Retinal pigment epithelial cell (primary cell): ENCODE measurements around the gene STUB1.

ENCODE experiments used
- DNase-seq: peaks from one replicate; pipeline ENCODE4 v3.0.0-alpha.2; 2010; ENCODE audit warnings: low read depth
- H3K4me3 ChIP-seq: 2 replicates; pipeline ENCODE4 v1.5.1; 2011; ENCODE audit warnings: mild to moderate bottlenecking, low read length, control low read depth, moderate library complexity
- CTCF ChIP-seq: conservative IDR thresholded peaks from 2 replicates; pipeline ENCODE4 v1.5.1; 2011; ENCODE audit warnings: low read depth, low read length, control low read depth, inconsistent platforms

Gene STUB1

DNA sequence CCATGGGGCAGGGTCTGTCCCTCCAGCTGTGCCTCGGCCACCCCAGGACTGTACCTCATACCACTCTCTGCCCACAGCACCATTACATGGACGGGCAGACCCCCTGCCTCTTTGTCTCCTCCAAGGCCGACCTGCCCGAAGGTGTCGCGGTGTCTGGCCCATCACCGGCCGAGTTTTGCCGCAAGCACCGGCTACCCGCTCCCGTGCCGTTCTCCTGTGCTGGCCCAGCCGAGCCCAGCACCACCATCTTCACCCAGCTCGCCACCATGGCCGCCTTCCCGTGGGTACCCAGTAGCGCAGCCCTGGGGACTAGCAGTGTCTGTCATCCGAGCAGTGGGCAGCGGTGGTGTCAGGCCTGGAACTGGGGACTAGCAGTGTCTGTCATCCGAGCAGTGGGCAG lies 7.4 kb upstream of the STUB1 start:
- DNase-seq, result no peak
- no peak for TF ChIP-seq CTCF
- H3K4me3 ChIP-seq, result no peak overlapping the region

DNA sequence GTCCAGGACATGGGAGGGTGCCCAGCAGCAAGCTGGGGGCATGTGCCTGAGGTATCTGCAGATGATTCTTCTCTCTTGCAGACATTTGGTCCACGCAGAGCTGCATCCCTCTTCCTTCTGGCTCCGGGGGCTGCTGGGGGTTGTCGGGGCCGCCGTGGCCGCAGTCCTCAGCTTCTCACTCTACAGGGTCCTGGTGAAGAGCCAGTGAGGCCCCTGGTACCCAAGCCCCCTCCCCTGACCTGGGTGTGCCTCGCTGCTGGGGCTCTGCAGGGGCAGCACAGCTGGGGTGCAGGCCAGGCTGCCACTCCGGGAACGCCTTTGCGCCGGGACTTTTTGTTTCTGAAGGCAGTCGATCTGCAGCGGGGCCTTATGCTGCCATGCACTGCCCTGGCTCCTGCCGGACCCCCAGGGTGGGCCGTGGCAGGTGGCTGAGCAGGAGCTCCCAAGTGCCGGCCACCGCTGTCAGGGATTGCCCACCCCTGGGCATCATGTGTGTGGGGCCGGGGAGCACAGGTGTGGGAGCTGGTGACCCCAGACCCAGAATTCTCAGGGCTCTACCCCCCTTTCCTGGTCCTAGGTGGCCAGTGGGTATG lies 6.7 kb upstream of the STUB1 start:
- H3K4me3 ChIP-seq, result no peak overlapping the region
- no peak for TF ChIP-seq CTCF
- no peak for DNase-seq

GRCh38 chr16:674214-674881 lies 5.9 kb upstream of the STUB1 start:
- DNase-seq, result no peak
- TF ChIP-seq CTCF, result no peak
- no peak overlapping the region for H3K4me3 ChIP-seq

- DNase-seq, result no peak
- peak within 1 kb of the TSS; percentile 46 for H3K4me3 ChIP-seq
- no peak for TF ChIP-seq CTCF
These were observed 5.0 kb upstream of the STUB1 start, which contains the start of gene RHBDL1 for GRCh38 chr16:674968-675883. TSS of gene RHBDL1 (plus strand) at chr16:675671. CDS start at chr16:675791, 120 bp downstream.

- no peak for TF ChIP-seq CTCF
- peak overlapping the region; percentile 46 for H3K4me3 ChIP-seq
- DNase-seq, result no peak
These were observed 4.2 kb upstream of the STUB1 start for GRCh38 chr16:675884-676564.

- no peak overlapping the region for H3K4me3 ChIP-seq
- no peak for TF ChIP-seq CTCF
- DNase-seq, result no peak
These were observed 3.7 kb upstream of the STUB1 start for GRCh38 chr16:676565-676902.
